HG03565 (cell line): ENCODE data around the gene GPR26.
"Not testable (repeated sequence)": the region's sequence is repeated elsewhere in the genome, so short reads cannot be mapped to it uniquely, and the experiment has no call there.

ENCODE experiments used
- ATAC-seq: cut with Tn5 transposase; IDR thresholded peaks from one replicate; pipeline ENCODE4 v1.9.1; 2021; ENCODE audit warnings: mild to moderate bottlenecking, moderate library complexity; ENCODE audit not compliant: unreplicated experiment

Gene GPR26

GRCh38 chr10:123704812-123705211 lies 38.7 kb downstream of the GPR26 start:
- no peak for ATAC-seq

- no peak for ATAC-seq
Observed at GRCh38 chr10:123706236-123706635, 40.1 kb downstream of the GPR26 start.

- ATAC-seq = no peak
Observed at GRCh38 chr10:123715546-123715945, 49.4 kb downstream of the GPR26 start.

- no peak for ATAC-seq
Observed at GRCh38 chr10:123717336-123717735, 51.2 kb downstream of the GPR26 start.

GRCh38 chr10:123718544-123719060 lies 52.4 kb downstream of the GPR26 start:
- no peak for ATAC-seq

GRCh38 chr10:123720536-123720935 lies 54.4 kb downstream of the GPR26 start:
- no peak for ATAC-seq

GRCh38 chr10:123721441-123722049 lies 55.4 kb downstream of the GPR26 start:
- ATAC-seq = no peak

GRCh38 chr10:123722351-123722750 lies 56.2 kb downstream of the GPR26 start:
- ATAC-seq = no peak

GRCh38 chr10:123724747-123725146 lies 58.6 kb downstream of the GPR26 start:
- ATAC-seq = no peak

- ATAC-seq = no peak
Observed at GRCh38 chr10:123726381-123726780, 60.2 kb downstream of the GPR26 start.

GRCh38 chr10:123726836-123727235 lies 60.7 kb downstream of the GPR26 start:
- no peak for ATAC-seq

- no peak for ATAC-seq
Observed at GRCh38 chr10:123729523-123729922, 63.4 kb downstream of the GPR26 start.

GRCh38 chr10:123736917-123737316 lies 70.8 kb downstream of the GPR26 start:
- ATAC-seq = not testable (repeated sequence)

- ATAC-seq = no peak
Observed at GRCh38 chr10:123741146-123741545, 75.0 kb downstream of the GPR26 start.

- no peak for ATAC-seq
Observed at GRCh38 chr10:123741711-123742110, 75.6 kb downstream of the GPR26 start.

- no peak for ATAC-seq
Observed at GRCh38 chr10:123742751-123743440, 76.7 kb downstream of the GPR26 start.

- no peak for ATAC-seq
Observed at GRCh38 chr10:123743441-123744223, 77.5 kb downstream of the GPR26 start.

GRCh38 chr10:123744224-123744536 lies 78.0 kb downstream of the GPR26 start:
- ATAC-seq = no peak
